H1 (cell line): ENCODE results near the gene TUBA3C. TPM values are rescaled to one million over a fixed set of nuclear protein-coding genes. Genes with fewer than 3 reads are reported as not detected.

Experiments used
- CHD7 ChIP-seq: fragments of 300-600 bp; sonication (generic); IDR thresholded peaks from 2 replicates; pipeline ENCODE4 v1.7.1; 2012; ENCODE audit warnings: low read length, moderate library complexity, mild to moderate bottlenecking, inconsistent platforms; ENCODE audit not compliant: insufficient replicate concordance
- polyA plus RNA-seq, 7 experiments: library from polyadenylated mRNA; depleted of rRNA in 3 of 7; stranded (reverse) in 5 of 7; unstranded in 2 of 7; fragments of >200 nt in 5 of 7; fragments of 200-250 nt in 2 of 7; gene quantifications; 1 replicate in 5 of 7; 2 replicates in 1 of 7; 4 replicates in 1 of 7; pipeline versions ENCODE4 v1.2.1 to v1.2.3, GENCODE V29; 2011 to 2013; ENCODE audit warnings: missing spikeins in 2 of 7, mixed read lengths in 2 of 7
- total RNA-seq: library from RNA; stranded (reverse); fragmentation: NEBNext Ultra II Directional; extraction: Animal tissue kit (Norgen Biotek cat#: 25700); gene quantifications from 2 replicates; pipeline ENCODE4 v1.2.1, GENCODE V29; 2021

Gene TUBA3C
- total and polyA plus RNA-seq, 2 of the 8 experiments (the other 6 are each of a cell fraction or from before 2014, with no cell fraction given) = not detected

DNA sequence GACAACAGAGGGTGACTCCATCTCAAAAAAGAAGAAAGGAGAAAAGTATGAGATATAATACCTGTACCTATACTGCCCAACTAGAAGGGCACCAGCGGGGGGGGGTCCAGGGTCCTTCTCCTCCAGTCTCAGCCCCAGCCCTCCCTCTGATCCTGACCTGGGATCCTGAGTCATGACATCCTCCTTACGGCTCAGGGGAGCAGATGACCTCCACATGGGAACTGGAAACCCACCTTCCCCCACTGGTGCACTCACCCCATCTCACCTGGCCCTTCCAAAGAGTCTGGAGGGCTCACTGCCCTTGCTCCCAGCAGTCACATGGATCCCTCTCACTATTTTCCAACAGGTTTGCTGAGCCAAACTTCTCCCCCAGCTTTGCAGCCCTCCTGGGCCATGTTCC lies 24.2 kb downstream of the TUBA3C start (continued):
- TF ChIP-seq CHD7 = no peak
